GM23338 (cell line): ENCODE measurements around the gene GATA1. TPM values are rescaled to one million over a fixed set of nuclear protein-coding genes. Genes with fewer than 3 reads are reported as not detected.

Experiments
- ATAC-seq: fragments of 200-7000 bp; cut with Tn5 transposase; 3 replicates; pipeline ENCODE4 v1.9.1; 2020
- DNase-seq: peaks from one replicate; pipeline ENCODE4 v3.0.0-alpha.2; 2015; ENCODE audit warnings: low spot score
- H2AFZ ChIP-seq: fragments of 200-600 bp; sonication (generic); 2 replicates; pipeline ENCODE4 v1.8.0; 2016; ENCODE audit warnings: antibody characterized with exemption, mild to moderate bottlenecking, moderate library complexity
- H3F3A ChIP-seq: fragments of 200-600 bp; sonication (generic); replicated peaks from 2 replicates; pipeline ENCODE4 v1.8.0; 2017; ENCODE audit warnings: antibody characterized with exemption, mixed run types, low read depth
- H3K27ac ChIP-seq: fragments of 200-600 bp; sonication (generic); 2 replicates; pipeline ENCODE4 v1.6.1; 2016; ENCODE audit warnings: low read depth
- H3K27me3 ChIP-seq: fragments of 200-600 bp; sonication (generic); 2 replicates; pipeline ENCODE4 v1.8.0; 2016; ENCODE audit warnings: mild to moderate bottlenecking, mixed run types, moderate library complexity; ENCODE audit not compliant: insufficient read depth
- H3K36me3 ChIP-seq: fragments of 200-600 bp; sonication (generic); 2 replicates; pipeline ENCODE4 v1.8.0; 2016; ENCODE audit warnings: mild to moderate bottlenecking; ENCODE audit not compliant: insufficient read depth
- H3K4me1 ChIP-seq: fragments of 200-600 bp; sonication (generic); 2 replicates; pipeline ENCODE4 v1.8.0; 2016; ENCODE audit warnings: mild to moderate bottlenecking, moderate library complexity; ENCODE audit not compliant: insufficient read depth
- H3K4me2 ChIP-seq: fragments of 200-600 bp; sonication (generic); 2 replicates; pipeline ENCODE4 v1.7.1; 2017; ENCODE audit warnings: mixed run types
- H3K4me3 ChIP-seq: fragments of 200-600 bp; sonication (generic); 2 replicates; pipeline ENCODE4 v1.6.1; 2016; ENCODE audit warnings: mixed run types
- H3K79me2 ChIP-seq: fragments of 200-600 bp; sonication (generic); replicated peaks from 2 replicates; pipeline ENCODE4 v1.8.0; 2017; ENCODE audit warnings: mild to moderate bottlenecking; ENCODE audit not compliant: insufficient read depth
- H3K9me2 ChIP-seq: fragments of 200-600 bp; sonication (generic); 2 replicates; pipeline ENCODE4 v1.8.0; 2017; ENCODE audit not compliant: insufficient read depth
- H4K20me1 ChIP-seq: fragments of 200-600 bp; sonication (generic); replicated peaks from 2 replicates; pipeline ENCODE4 v1.8.0; 2017; ENCODE audit warnings: mild to moderate bottlenecking; ENCODE audit not compliant: insufficient read depth
- H3K27ac Mint-ChIP-seq: 2 replicates; pipeline ENCODE4 v1.8.0; 2020; ENCODE audit warnings: inconsistent platforms, mild to moderate bottlenecking, moderate library complexity, mixed read lengths
- H3K27me3 Mint-ChIP-seq: 3 replicates; pipeline ENCODE4 v1.8.0; 2022; ENCODE audit warnings: low read depth, mild to moderate bottlenecking, moderate library complexity, mixed read lengths, inconsistent platforms; ENCODE audit not compliant: insufficient read depth, poor library complexity
- H3K36me3 Mint-ChIP-seq: 3 replicates; pipeline ENCODE4 v1.8.0; 2021; ENCODE audit warnings: low read depth, mild to moderate bottlenecking, inconsistent platforms, moderate library complexity, mixed read lengths
- H3K4me1 Mint-ChIP-seq: 3 replicates; pipeline ENCODE4 v1.8.0; 2020; ENCODE audit warnings: mild to moderate bottlenecking, inconsistent platforms, mixed read lengths
- H3K4me3 Mint-ChIP-seq: 3 replicates; pipeline ENCODE4 v1.8.0; 2021; ENCODE audit warnings: moderate library complexity, mild to moderate bottlenecking, inconsistent platforms, mixed read lengths
- H3K9me3 Mint-ChIP-seq: 3 replicates; pipeline ENCODE4 v1.8.0; 2020; ENCODE audit warnings: moderate library complexity, mild to moderate bottlenecking, inconsistent platforms, mixed read lengths
- ETS1 ChIP-seq: IDR thresholded peaks from 2 replicates; pipeline ENCODE4 v1.6.1; 2016; ENCODE audit warnings: antibody characterized with exemption
- EZH2 ChIP-seq: fragments of 200-600 bp; sonication (generic); IDR thresholded peaks from one replicate; pipeline ENCODE4 v1.8.0; 2017; ENCODE audit warnings: antibody characterized with exemption, mild to moderate bottlenecking, low read depth; ENCODE audit not compliant: unreplicated experiment
- EZH2phosphoT487 ChIP-seq: fragments of 200-600 bp; sonication (generic); IDR thresholded peaks from one replicate; pipeline ENCODE4 v1.8.1; 2018; ENCODE audit warnings: antibody characterized with exemption; ENCODE audit not compliant: unreplicated experiment
- JUNB ChIP-seq: IDR thresholded peaks from one replicate; pipeline ENCODE4 v1.6.1; 2016; ENCODE audit warnings: antibody characterized with exemption; ENCODE audit not compliant: unreplicated experiment
- NANOG ChIP-seq: IDR thresholded peaks from 2 replicates; pipeline ENCODE4 v1.6.1; 2016; ENCODE audit warnings: antibody characterized with exemption, borderline replicate concordance
- POLR2AphosphoS5 ChIP-seq: IDR thresholded peaks from 2 replicates; pipeline ENCODE4 v1.6.1; 2016; ENCODE audit warnings: antibody characterized with exemption, low read depth
- STAT1 ChIP-seq: IDR thresholded peaks from one replicate; pipeline ENCODE4 v1.6.1; 2016; ENCODE audit warnings: antibody characterized with exemption; ENCODE audit not compliant: unreplicated experiment
- ZNF114 ChIP-seq: fragments of 250-450 bp; sonication (Bioruptor Pico); IDR thresholded peaks from 2 replicates; pipeline ENCODE4 v1.5.0; 2020; ENCODE audit warnings: mild to moderate bottlenecking, moderate library complexity
- ZNF331 ChIP-seq: fragments of 250-450 bp; sonication (Bioruptor Pico); IDR thresholded peaks from 2 replicates; pipeline ENCODE4 v1.5.0; 2020; ENCODE audit warnings: low read depth, mild to moderate bottlenecking, moderate library complexity
- polyA plus RNA-seq: library from polyadenylated mRNA; unstranded; fragments of >200 nt; fragmentation: Nextera tagmentation; extraction: Ambion mirVana; gene quantifications from 2 replicates; pipeline ENCODE4 v1.2.1, GENCODE V29; 2016
- total RNA-seq: library from RNA; depleted of rRNA; stranded (reverse); fragments of >200 nt; shearing (Covaris generic); gene quantifications from 2 replicates; pipeline ENCODE4 v1.2.3, GENCODE V29; 2014
- TF ChIP-seq, protein P1 (sequence below), 2 experiments: fragments of 200-600 bp in 1 of 2; sonication (generic) in 1 of 2; conservative IDR thresholded peaks; 2 replicates each; pipeline versions ENCODE4 v1.5.1 to v1.6.1; 2016 to 2017; ENCODE audit warnings: antibody characterized with exemption in 2 of 2, low read depth in 2 of 2, mild to moderate bottlenecking in 2 of 2, moderate library complexity in 1 of 2
- TF ChIP-seq, protein P2 (sequence below): IDR thresholded peaks from one replicate; pipeline ENCODE4 v1.6.1; 2018; ENCODE audit warnings: antibody characterized with exemption; ENCODE audit not compliant: unreplicated experiment

The GATA1 gene
- total and polyA plus RNA-seq, 2 experiments from 2014 or later, result not detected

DNA sequence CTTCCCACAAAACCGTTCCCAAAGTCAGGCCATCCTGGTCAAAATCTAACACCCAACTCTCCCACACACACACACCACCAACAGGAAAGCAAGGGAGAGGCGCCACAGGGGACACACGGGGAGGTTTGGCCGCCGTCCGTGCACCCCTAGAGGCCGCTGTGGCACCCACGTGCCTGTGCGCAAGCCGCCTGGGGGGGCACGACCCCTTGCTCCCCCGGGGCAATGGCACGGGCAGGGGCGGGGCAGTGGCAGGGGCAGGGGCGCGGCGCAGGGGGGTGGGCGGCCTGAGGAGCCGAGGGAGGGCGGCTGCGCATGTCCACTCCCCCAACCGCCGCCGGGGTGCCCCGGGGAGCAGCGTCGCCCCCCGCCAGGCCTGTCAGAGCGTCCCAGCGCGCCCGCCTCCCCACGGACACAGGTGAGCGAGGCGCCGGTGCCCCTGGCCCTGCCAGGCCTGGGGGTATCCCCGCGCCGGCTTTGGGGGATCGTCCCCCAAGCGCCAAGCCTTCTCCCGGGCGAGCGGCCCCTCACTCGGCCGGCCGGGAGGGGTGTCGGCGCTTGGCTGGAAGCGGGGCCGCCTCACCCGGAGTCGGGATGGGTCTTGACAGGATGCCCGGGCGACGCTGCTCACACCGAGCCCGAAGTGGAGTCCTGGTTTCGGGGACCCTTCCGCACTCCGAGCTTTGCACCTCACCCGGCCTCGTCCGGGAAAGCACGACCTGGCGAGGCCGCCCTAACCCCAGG lies 39.9 kb downstream of the GATA1 start, which contains the start of gene ERAS:
ERAS (plus strand) TSS at position 379 of the 741 bp plus-strand sequence. CDS start 2,611 bp downstream, outside the sequence.
- Mint-ChIP-seq H3K36me3 (peaks cover 22% of the 10 kb centered on the region; the same call in 2 of the 3 replicates), H3K27ac (0 out of 2 replicates have a peak within 1 kb of the TSS, but pooled peaks have one; percentile 56), H3K4me1 (peaks cover 7% of the 10 kb centered on the region), H3K9me3 (peaks cover 3% of the 10 kb centered on the region; the same call in 1 of the 3 replicates), H3K4me3 (peak within 1 kb of the TSS; percentile 71; the same call in 2 of the 3 replicates), H3K27me3 (peaks cover 26% of the 10 kb centered on the region)
- Histone ChIP-seq H3K36me3 (no peaks in the 10 kb centered on the region), H4K20me1 (no peaks in the 10 kb centered on the region), H3K4me3 (peak within 1 kb of the TSS; percentile 55), H3K4me1 (no peaks in the 10 kb centered on the region), H3K79me2 (no peaks in the 10 kb centered on the region), H3K9me2 (no peaks in the 10 kb centered on the region), H3K27ac (no peak within 1 kb of the TSS), H2AFZ (0 out of 2 replicates have a peak within 1 kb of the TSS, but pooled peaks have one; percentile 32), H3K27me3 (peaks cover 39% of the 10 kb centered on the region), H3K4me2 (peak within 1 kb of the TSS; percentile 78), H3F3A (no peaks in the 10 kb centered on the region)
- TF ChIP-seq EZH2 (no peak), NANOG (no peak), EZH2phosphoT487 (no peak), POLR2AphosphoS5 (no peak), JUNB (no peak), STAT1 (no peak)
- TF ChIP-seq, protein P1, sequence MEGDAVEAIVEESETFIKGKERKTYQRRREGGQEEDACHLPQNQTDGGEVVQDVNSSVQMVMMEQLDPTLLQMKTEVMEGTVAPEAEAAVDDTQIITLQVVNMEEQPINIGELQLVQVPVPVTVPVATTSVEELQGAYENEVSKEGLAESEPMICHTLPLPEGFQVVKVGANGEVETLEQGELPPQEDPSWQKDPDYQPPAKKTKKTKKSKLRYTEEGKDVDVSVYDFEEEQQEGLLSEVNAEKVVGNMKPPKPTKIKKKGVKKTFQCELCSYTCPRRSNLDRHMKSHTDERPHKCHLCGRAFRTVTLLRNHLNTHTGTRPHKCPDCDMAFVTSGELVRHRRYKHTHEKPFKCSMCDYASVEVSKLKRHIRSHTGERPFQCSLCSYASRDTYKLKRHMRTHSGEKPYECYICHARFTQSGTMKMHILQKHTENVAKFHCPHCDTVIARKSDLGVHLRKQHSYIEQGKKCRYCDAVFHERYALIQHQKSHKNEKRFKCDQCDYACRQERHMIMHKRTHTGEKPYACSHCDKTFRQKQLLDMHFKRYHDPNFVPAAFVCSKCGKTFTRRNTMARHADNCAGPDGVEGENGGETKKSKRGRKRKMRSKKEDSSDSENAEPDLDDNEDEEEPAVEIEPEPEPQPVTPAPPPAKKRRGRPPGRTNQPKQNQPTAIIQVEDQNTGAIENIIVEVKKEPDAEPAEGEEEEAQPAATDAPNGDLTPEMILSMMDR (conservative IDR thresholded peaks at IDR 0.05; ENCODE audit: low read depth in 2 of 2), result peak; percentile 22 to 46; a peak in 3 of 4 replicates
- DNase-seq (peak; percentile 45), ATAC-seq (peak; percentile 40)

- Histone ChIP-seq H3K4me1 (no peaks in the 10 kb centered on the region), H3F3A (no peaks in the 10 kb centered on the region), H3K27ac (no peak overlapping the region), H3K4me2 (peak overlapping the region; percentile 78), H3K27me3 (peaks cover 46% of the 10 kb centered on the region), H4K20me1 (no peaks in the 10 kb centered on the region), H3K36me3 (no peaks in the 10 kb centered on the region), H3K9me2 (no peaks in the 10 kb centered on the region), H2AFZ (0 out of 2 replicates have a peak overlapping the region, but pooled peaks have one; percentile 32), H3K79me2 (no peaks in the 10 kb centered on the region), H3K4me3 (peak overlapping the region; percentile 55)
- Mint-ChIP-seq H3K27me3 (peaks cover 28% of the 10 kb centered on the region), H3K36me3 (peaks cover 22% of the 10 kb centered on the region; the same call in 2 of the 3 replicates), H3K27ac (0 out of 2 replicates have a peak overlapping the region, but pooled peaks have one; percentile 56), H3K9me3 (peaks cover 3% of the 10 kb centered on the region; the same call in 1 of the 3 replicates), H3K4me3 (peak overlapping the region; percentile 71), H3K4me1 (peaks cover 7% of the 10 kb centered on the region)
- peak; percentile 42 for DNase-seq
- peak; percentile 18 for ATAC-seq
- TF ChIP-seq ZNF114 (CRISPR knock-in tag) (no peak), POLR2AphosphoS5 (no peak; the same call in 1 of the 2 replicates), ZNF331 (CRISPR knock-in tag) (no peak), EZH2phosphoT487 (no peak), STAT1 (no peak), NANOG (no peak), ETS1 (no peak)
- TF ChIP-seq, protein P2, sequence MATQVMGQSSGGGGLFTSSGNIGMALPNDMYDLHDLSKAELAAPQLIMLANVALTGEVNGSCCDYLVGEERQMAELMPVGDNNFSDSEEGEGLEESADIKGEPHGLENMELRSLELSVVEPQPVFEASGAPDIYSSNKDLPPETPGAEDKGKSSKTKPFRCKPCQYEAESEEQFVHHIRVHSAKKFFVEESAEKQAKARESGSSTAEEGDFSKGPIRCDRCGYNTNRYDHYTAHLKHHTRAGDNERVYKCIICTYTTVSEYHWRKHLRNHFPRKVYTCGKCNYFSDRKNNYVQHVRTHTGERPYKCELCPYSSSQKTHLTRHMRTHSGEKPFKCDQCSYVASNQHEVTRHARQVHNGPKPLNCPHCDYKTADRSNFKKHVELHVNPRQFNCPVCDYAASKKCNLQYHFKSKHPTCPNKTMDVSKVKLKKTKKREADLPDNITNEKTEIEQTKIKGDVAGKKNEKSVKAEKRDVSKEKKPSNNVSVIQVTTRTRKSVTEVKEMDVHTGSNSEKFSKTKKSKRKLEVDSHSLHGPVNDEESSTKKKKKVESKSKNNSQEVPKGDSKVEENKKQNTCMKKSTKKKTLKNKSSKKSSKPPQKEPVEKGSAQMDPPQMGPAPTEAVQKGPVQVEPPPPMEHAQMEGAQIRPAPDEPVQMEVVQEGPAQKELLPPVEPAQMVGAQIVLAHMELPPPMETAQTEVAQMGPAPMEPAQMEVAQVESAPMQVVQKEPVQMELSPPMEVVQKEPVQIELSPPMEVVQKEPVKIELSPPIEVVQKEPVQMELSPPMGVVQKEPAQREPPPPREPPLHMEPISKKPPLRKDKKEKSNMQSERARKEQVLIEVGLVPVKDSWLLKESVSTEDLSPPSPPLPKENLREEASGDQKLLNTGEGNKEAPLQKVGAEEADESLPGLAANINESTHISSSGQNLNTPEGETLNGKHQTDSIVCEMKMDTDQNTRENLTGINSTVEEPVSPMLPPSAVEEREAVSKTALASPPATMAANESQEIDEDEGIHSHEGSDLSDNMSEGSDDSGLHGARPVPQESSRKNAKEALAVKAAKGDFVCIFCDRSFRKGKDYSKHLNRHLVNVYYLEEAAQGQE, result no peak
Measured at GRCh38 chrX:48826876-48827653, 40.7 kb downstream of the GATA1 start.
